ENCODE measurements around the gene COL20A1.

DNA sequence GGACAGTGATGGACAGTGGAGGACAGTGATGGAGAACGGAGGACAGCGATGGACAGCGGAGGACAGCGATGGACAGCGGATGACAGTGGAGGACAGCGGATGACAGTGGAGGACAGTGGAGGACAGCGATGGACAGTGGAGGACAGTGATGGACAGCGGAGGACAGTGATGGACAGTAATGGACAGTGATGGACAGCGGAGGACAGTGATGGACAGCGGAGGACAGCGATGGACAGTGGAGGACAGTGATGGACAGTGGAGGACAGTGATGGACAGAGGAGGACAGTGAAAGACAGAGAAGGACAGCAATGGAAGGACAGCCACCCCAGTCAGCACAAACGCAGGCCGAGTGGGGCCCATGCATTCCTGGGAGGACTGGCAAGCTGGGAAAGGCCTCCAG, 35.4 kb upstream of the COL20A1 start:
- TF ChIP-seq, protein P1, sequence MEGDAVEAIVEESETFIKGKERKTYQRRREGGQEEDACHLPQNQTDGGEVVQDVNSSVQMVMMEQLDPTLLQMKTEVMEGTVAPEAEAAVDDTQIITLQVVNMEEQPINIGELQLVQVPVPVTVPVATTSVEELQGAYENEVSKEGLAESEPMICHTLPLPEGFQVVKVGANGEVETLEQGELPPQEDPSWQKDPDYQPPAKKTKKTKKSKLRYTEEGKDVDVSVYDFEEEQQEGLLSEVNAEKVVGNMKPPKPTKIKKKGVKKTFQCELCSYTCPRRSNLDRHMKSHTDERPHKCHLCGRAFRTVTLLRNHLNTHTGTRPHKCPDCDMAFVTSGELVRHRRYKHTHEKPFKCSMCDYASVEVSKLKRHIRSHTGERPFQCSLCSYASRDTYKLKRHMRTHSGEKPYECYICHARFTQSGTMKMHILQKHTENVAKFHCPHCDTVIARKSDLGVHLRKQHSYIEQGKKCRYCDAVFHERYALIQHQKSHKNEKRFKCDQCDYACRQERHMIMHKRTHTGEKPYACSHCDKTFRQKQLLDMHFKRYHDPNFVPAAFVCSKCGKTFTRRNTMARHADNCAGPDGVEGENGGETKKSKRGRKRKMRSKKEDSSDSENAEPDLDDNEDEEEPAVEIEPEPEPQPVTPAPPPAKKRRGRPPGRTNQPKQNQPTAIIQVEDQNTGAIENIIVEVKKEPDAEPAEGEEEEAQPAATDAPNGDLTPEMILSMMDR (IDR thresholded peaks at IDR 0.05; ENCODE audit: insufficient read depth, low read depth, low read length): no peak
- TF ChIP-seq EZH2 (IDR thresholded peaks at IDR 0.05; ENCODE audit: insufficient read depth, low read length): no peak
